ENCODE data around the gene CFAP299.
"Not testable (repeated sequence)": the region's sequence is repeated elsewhere in the genome, so short reads cannot be mapped to it uniquely, and the experiment has no call there.

Gene CFAP299

GRCh38 chr4:80313627-80314026 is 21.9 kb upstream of the CFAP299 start:
- Histone ChIP-seq H3K36me3 (ENCODE audit: insufficient read depth, low read length) (no peaks in the 10 kb centered on the region), H3K4me1 (ENCODE audit: insufficient read depth, low read length, poor library complexity, severe bottlenecking) (no peaks in the 10 kb centered on the region), H3K27me3 (ENCODE audit: insufficient read depth, low read length, poor library complexity, severe bottlenecking) (no peaks in the 10 kb centered on the region), H3K4me2 (ENCODE audit: low read depth, low read length, poor library complexity, severe bottlenecking) (no peak overlapping the region), H3F3A (ENCODE audit: low read depth) (no peaks in the 10 kb centered on the region), H3K79me2 (ENCODE audit: insufficient read depth, low read length) (no peaks in the 10 kb centered on the region), H4K20me1 (ENCODE audit: insufficient read depth, low read length, poor library complexity, severe bottlenecking) (no peaks in the 10 kb centered on the region), H2AFZ (ENCODE audit: low read length) (no peak overlapping the region), H3K9ac (ENCODE audit: low read depth, low read length, poor library complexity, severe bottlenecking) (no peak overlapping the region), H3K4me3 (ENCODE audit: low read length, poor library complexity, severe bottlenecking) (no peak overlapping the region), H3K9me3 (ENCODE audit: insufficient read depth, low read depth, low read length) (no peaks in the 10 kb centered on the region), H3K9me2 (replicated peaks; ENCODE audit: low read depth, low read length) (no peaks in the 10 kb centered on the region)
- no peak for TF ChIP-seq CTCF (conservative IDR thresholded peaks at IDR 0.05; ENCODE audit: low read length)
- TF ChIP-seq EZH2phosphoT487 (IDR thresholded peaks at IDR 0.05; ENCODE audit: borderline replicate concordance), result no peak

GRCh38 chr4:80315848-80316247 is 19.7 kb upstream of the CFAP299 start:
- not testable (repeated sequence) for H4K20me1 ChIP-seq (ENCODE audit: insufficient read depth, low read length, poor library complexity, severe bottlenecking); H3F3A ChIP-seq (ENCODE audit: low read depth); H3K79me2 ChIP-seq (ENCODE audit: insufficient read depth, low read length); H2AFZ ChIP-seq (ENCODE audit: low read length); H3K9ac ChIP-seq (ENCODE audit: low read depth, low read length, poor library complexity, severe bottlenecking); H3K9me3 ChIP-seq (ENCODE audit: insufficient read depth, low read depth, low read length); H3K9me2 ChIP-seq (replicated peaks; ENCODE audit: low read depth, low read length); H3K4me2 ChIP-seq (ENCODE audit: low read depth, low read length, poor library complexity, severe bottlenecking); H3K27me3 ChIP-seq (ENCODE audit: insufficient read depth, low read length, poor library complexity, severe bottlenecking); H3K4me1 ChIP-seq (ENCODE audit: insufficient read depth, low read length, poor library complexity, severe bottlenecking); H3K4me3 ChIP-seq (ENCODE audit: low read length, poor library complexity, severe bottlenecking); H3K36me3 ChIP-seq (ENCODE audit: insufficient read depth, low read length)

- no peak for TF ChIP-seq CTCF (conservative IDR thresholded peaks at IDR 0.05; ENCODE audit: low read length)
- no peak for TF ChIP-seq EZH2phosphoT487 (IDR thresholded peaks at IDR 0.05; ENCODE audit: borderline replicate concordance)
- H2AFZ ChIP-seq (ENCODE audit: low read length), result no peak overlapping the region
- H3K9ac ChIP-seq (ENCODE audit: low read depth, low read length, poor library complexity, severe bottlenecking), result no peak overlapping the region
- H3K9me2 ChIP-seq (replicated peaks; ENCODE audit: low read depth, low read length), result no peaks in the 10 kb centered on the region
- H3F3A ChIP-seq (ENCODE audit: low read depth), result no peaks in the 10 kb centered on the region
- no peaks in the 10 kb centered on the region for H3K79me2 ChIP-seq (ENCODE audit: insufficient read depth, low read length)
- H3K4me2 ChIP-seq (ENCODE audit: low read depth, low read length, poor library complexity, severe bottlenecking), result no peak overlapping the region
- H3K27me3 ChIP-seq (ENCODE audit: insufficient read depth, low read length, poor library complexity, severe bottlenecking), result no peaks in the 10 kb centered on the region
- no peaks in the 10 kb centered on the region for H3K4me1 ChIP-seq (ENCODE audit: insufficient read depth, low read length, poor library complexity, severe bottlenecking)
- H4K20me1 ChIP-seq (ENCODE audit: insufficient read depth, low read length, poor library complexity, severe bottlenecking), result no peaks in the 10 kb centered on the region
- no peaks in the 10 kb centered on the region for H3K36me3 ChIP-seq (ENCODE audit: insufficient read depth, low read length)
- no peaks in the 10 kb centered on the region for H3K9me3 ChIP-seq (ENCODE audit: insufficient read depth, low read depth, low read length)
- no peak overlapping the region for H3K4me3 ChIP-seq (ENCODE audit: low read length, poor library complexity, severe bottlenecking)
These were observed 14.2 kb upstream of the CFAP299 start for GRCh38 chr4:80321341-80321740.

GRCh38 chr4:80321776-80322175 is 13.8 kb upstream of the CFAP299 start:
- Histone ChIP-seq H3K27me3 (ENCODE audit: insufficient read depth, low read length, poor library complexity, severe bottlenecking) (no peaks in the 10 kb centered on the region), H3K4me2 (ENCODE audit: low read depth, low read length, poor library complexity, severe bottlenecking) (no peak overlapping the region), H3F3A (ENCODE audit: low read depth) (no peaks in the 10 kb centered on the region), H3K9me3 (ENCODE audit: insufficient read depth, low read depth, low read length) (no peaks in the 10 kb centered on the region), H2AFZ (ENCODE audit: low read length) (no peak overlapping the region; the same call in 1 of the 2 replicates), H3K9ac (ENCODE audit: low read depth, low read length, poor library complexity, severe bottlenecking) (no peak overlapping the region), H3K4me1 (ENCODE audit: insufficient read depth, low read length, poor library complexity, severe bottlenecking) (no peaks in the 10 kb centered on the region), H3K36me3 (ENCODE audit: insufficient read depth, low read length) (no peaks in the 10 kb centered on the region), H4K20me1 (ENCODE audit: insufficient read depth, low read length, poor library complexity, severe bottlenecking) (no peaks in the 10 kb centered on the region), H3K9me2 (replicated peaks; ENCODE audit: low read depth, low read length) (no peaks in the 10 kb centered on the region), H3K4me3 (ENCODE audit: low read length, poor library complexity, severe bottlenecking) (no peak overlapping the region), H3K79me2 (ENCODE audit: insufficient read depth, low read length) (no peaks in the 10 kb centered on the region)
- no peak; the same call in 1 of the 2 replicates for TF ChIP-seq CTCF (conservative IDR thresholded peaks at IDR 0.05; ENCODE audit: low read length)
- no peak for TF ChIP-seq EZH2phosphoT487 (IDR thresholded peaks at IDR 0.05; ENCODE audit: borderline replicate concordance)

Measured in Loucy (cell line).